Measurements from ENCODE around the gene DNASE2B.

GRCh38 chr1:84402501-84402900 lies 4.2 kb downstream of the DNASE2B start:
- TF ChIP-seq CTCF (IDR thresholded peaks at IDR 0.05) (no peak), POLR2A (IDR thresholded peaks at IDR 0.05) (no peak)

Data from prostate gland (tissue), 2 donors.